Sigmoid colon (tissue), 4 donors: Measurements from ENCODE around the gene SLIT3.

Experiments used
- CTCF ChIP-seq, 4 experiments: fragments of 450-650 bp in 3 of 4; fragments of 200-600 bp in 1 of 4; IDR thresholded peaks; one replicate each; pipeline ENCODE4 v1.5.1; 2016 to 2019; ENCODE audit warnings: antibody characterized with exemption in 4 of 4, mild to moderate bottlenecking in 3 of 4, moderate library complexity in 2 of 4
- EP300 ChIP-seq, 4 donors: sonication (generic); formaldehyde crosslinking; IDR thresholded peaks; one replicate each; pipeline ENCODE4 v1.6.1; 2017; ENCODE audit warnings: antibody characterized with exemption in 4 of 4
- POLR2A ChIP-seq, 2 donors: fragments of 450-650 bp; IDR thresholded peaks; one replicate each; pipeline ENCODE4 v1.6.1; 2016; ENCODE audit warnings: antibody characterized with exemption in 2 of 2, mild to moderate bottlenecking in 2 of 2, moderate library complexity in 2 of 2
- POLR2AphosphoS5 ChIP-seq, 4 donors: sonication (generic); formaldehyde crosslinking; IDR thresholded peaks; one replicate each; pipeline ENCODE4 v1.6.1; 2017; ENCODE audit warnings: antibody characterized with exemption in 4 of 4

GRCh38 chr5:168876419-168876818, 424.5 kb downstream of the SLIT3 start:
- no peak for TF ChIP-seq CTCF (IDR thresholded peaks at IDR 0.05)
- no peak for TF ChIP-seq EP300 (IDR thresholded peaks at IDR 0.05)
- no peak for TF ChIP-seq POLR2A (IDR thresholded peaks at IDR 0.05)
- no peak for TF ChIP-seq POLR2AphosphoS5 (IDR thresholded peaks at IDR 0.05)
